Caco-2 (cell line): ENCODE measurements around the gene CXCL6. TPM values are rescaled to one million over a fixed set of nuclear protein-coding genes. Genes with fewer than 3 reads are reported as not detected.

ENCODE experiments used
- BruUV-seq: library from RNA; stranded (reverse); fragments of 400-500 nt; replicated peaks from 2 replicates; lab custom pipeline; 2021; lab: Mats Ljungman, UMichigan
- CTCF ChIA-PET: fragments of 300-600 bp; sonication (Branson Sonifier 250); formaldehyde crosslinking; loops from one replicate; lab custom pipeline; 2022; ENCODE audit warnings: antibody characterized with exemption; lab: Charles Lee
- POLR2A ChIA-PET: fragments of 300-600 bp; sonication (Branson Sonifier 250); formaldehyde crosslinking; loops from one replicate; lab custom pipeline; 2022; ENCODE audit warnings: antibody characterized with exemption; lab: Charles Lee
- DNase-seq, 2 experiments: peaks; one replicate each; pipeline versions ENCODE4 v3.0.0 to v3.0.0-alpha.2; 2020 to 2022
- H3K27me3 ChIP-seq: replicated peaks from 2 replicates; pipeline ENCODE4 v1.6.0; 2011; ENCODE audit warnings: low read length; ENCODE audit not compliant: control insufficient read depth, insufficient read depth
- H3K36me3 ChIP-seq: 2 replicates; pipeline ENCODE4 v1.5.1; 2011; ENCODE audit warnings: low read length; ENCODE audit not compliant: control insufficient read depth, insufficient read depth
- H3K4me1 ChIP-seq: fragments of 250-450 bp; sonication (Bioruptor Pico); 2 replicates; pipeline ENCODE4 v1.5.1; 2020; ENCODE audit warnings: mild to moderate bottlenecking
- H3K4me3 ChIP-seq: 2 replicates; pipeline ENCODE4 v1.5.1; 2011; ENCODE audit warnings: low read depth, mild to moderate bottlenecking, control low read depth, low read length
- H3K9me3 ChIP-seq: fragments of 250-450 bp; sonication (Bioruptor Pico); 2 replicates; pipeline ENCODE4 v1.5.1; 2020; ENCODE audit warnings: mild to moderate bottlenecking, moderate library complexity
- H3K27ac Mint-ChIP-seq: one replicate; pipeline ENCODE4 v1.8.0; 2022; ENCODE audit warnings: mixed read lengths; ENCODE audit not compliant: unreplicated experiment
- H3K27me3 Mint-ChIP-seq: one replicate; pipeline ENCODE4 v1.8.0; 2022; ENCODE audit warnings: mixed read lengths; ENCODE audit not compliant: insufficient read depth, unreplicated experiment
- H3K36me3 Mint-ChIP-seq: one replicate; pipeline ENCODE4 v1.8.0; 2022; ENCODE audit warnings: mild to moderate bottlenecking, mixed read lengths; ENCODE audit not compliant: insufficient read depth, unreplicated experiment
- H3K4me1 Mint-ChIP-seq: one replicate; pipeline ENCODE4 v1.8.0; 2022; ENCODE audit warnings: low read depth, mixed read lengths; ENCODE audit not compliant: unreplicated experiment
- H3K4me3 Mint-ChIP-seq: one replicate; pipeline ENCODE4 v1.8.0; 2022; ENCODE audit warnings: mild to moderate bottlenecking, moderate library complexity, mixed read lengths; ENCODE audit not compliant: unreplicated experiment
- H3K9me3 Mint-ChIP-seq: one replicate; pipeline ENCODE4 v1.8.0; 2022; ENCODE audit warnings: mixed read lengths; ENCODE audit not compliant: unreplicated experiment
- intact Hi-C: fragments of 100-400 bp; cut with micrococcal nuclease; formaldehyde crosslinking; loops from one replicate; pipeline ENCODE4 v1.10.0; 2022; ENCODE audit not compliant: unreplicated experiment
- total RNA-seq: library from RNA; stranded (reverse); gene quantifications from 2 replicates; pipeline ENCODE4 v1.2.3, GENCODE V29; 2022
- TF ChIP-seq, protein P1 (sequence below), 2 experiments: fragments of 200-600 bp in 1 of 2; IDR thresholded peaks; 1 replicate in 1 of 2; 2 replicates in 1 of 2; pipeline versions ENCODE4 v1.5.1 to v1.8.0; 2011 to 2022; ENCODE audit warnings: antibody characterized with exemption in 1 of 2, control low read depth in 1 of 2, inconsistent platforms in 1 of 2, low read depth in 1 of 2, low read length in 1 of 2, mild to moderate bottlenecking in 1 of 2, moderate library complexity in 1 of 2; ENCODE audit not compliant: insufficient read depth in 1 of 2, severe bottlenecking in 1 of 2, unreplicated experiment in 1 of 2

Gene CXCL6
- total RNA-seq, 1 experiment from 2014 or later = not detected

DNA sequence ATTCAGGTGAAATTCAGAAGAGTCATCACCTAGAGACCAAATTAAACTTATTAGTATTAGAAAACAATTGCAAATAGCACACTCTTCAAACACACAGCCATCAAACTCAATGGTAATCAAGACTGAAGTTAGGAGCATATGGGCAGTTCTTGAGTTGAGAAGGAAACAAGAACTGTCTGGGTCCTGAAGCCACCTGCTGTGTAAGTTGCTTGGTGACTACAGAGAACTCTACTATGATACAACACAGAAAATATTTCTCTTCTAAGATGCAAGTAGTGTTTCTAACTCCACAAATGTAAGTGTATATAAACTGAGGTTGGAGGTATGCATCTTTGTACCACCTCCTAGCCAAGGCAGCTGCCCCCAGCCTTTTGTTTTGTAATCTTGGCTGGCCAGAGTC is 16.3 kb downstream of the CXCL6 start:
- CTCF ChIA-PET = no interaction called here
- Histone ChIP-seq H3K27me3 (no peaks in the 10 kb centered on the region), H3K4me3 (no peak overlapping the region), H3K36me3 (no peaks in the 10 kb centered on the region), H3K9me3 (no peaks in the 10 kb centered on the region), H3K4me1 (no peaks in the 10 kb centered on the region)
- no peak for DNase-seq
- no peak overlapping the region for H3K27ac Mint-ChIP-seq
- no peak overlapping the region for H3K4me3 Mint-ChIP-seq
- H3K9me3 Mint-ChIP-seq = no peaks in the 10 kb centered on the region
- TF ChIP-seq, protein P1, sequence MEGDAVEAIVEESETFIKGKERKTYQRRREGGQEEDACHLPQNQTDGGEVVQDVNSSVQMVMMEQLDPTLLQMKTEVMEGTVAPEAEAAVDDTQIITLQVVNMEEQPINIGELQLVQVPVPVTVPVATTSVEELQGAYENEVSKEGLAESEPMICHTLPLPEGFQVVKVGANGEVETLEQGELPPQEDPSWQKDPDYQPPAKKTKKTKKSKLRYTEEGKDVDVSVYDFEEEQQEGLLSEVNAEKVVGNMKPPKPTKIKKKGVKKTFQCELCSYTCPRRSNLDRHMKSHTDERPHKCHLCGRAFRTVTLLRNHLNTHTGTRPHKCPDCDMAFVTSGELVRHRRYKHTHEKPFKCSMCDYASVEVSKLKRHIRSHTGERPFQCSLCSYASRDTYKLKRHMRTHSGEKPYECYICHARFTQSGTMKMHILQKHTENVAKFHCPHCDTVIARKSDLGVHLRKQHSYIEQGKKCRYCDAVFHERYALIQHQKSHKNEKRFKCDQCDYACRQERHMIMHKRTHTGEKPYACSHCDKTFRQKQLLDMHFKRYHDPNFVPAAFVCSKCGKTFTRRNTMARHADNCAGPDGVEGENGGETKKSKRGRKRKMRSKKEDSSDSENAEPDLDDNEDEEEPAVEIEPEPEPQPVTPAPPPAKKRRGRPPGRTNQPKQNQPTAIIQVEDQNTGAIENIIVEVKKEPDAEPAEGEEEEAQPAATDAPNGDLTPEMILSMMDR (IDR thresholded peaks at IDR 0.05; ENCODE audit: insufficient read depth in 1 of 2, low read depth in 1 of 2, low read length in 1 of 2, severe bottlenecking in 1 of 2, unreplicated experiment in 1 of 2) = no peak
- intact Hi-C loops = no loop called here
- no TSS peak for BruUV-seq
- H3K36me3 Mint-ChIP-seq = no peaks in the 10 kb centered on the region
- H3K4me1 Mint-ChIP-seq = no peaks in the 10 kb centered on the region
- H3K27me3 Mint-ChIP-seq = no peaks in the 10 kb centered on the region
- POLR2A ChIA-PET = no interaction called here

DNA sequence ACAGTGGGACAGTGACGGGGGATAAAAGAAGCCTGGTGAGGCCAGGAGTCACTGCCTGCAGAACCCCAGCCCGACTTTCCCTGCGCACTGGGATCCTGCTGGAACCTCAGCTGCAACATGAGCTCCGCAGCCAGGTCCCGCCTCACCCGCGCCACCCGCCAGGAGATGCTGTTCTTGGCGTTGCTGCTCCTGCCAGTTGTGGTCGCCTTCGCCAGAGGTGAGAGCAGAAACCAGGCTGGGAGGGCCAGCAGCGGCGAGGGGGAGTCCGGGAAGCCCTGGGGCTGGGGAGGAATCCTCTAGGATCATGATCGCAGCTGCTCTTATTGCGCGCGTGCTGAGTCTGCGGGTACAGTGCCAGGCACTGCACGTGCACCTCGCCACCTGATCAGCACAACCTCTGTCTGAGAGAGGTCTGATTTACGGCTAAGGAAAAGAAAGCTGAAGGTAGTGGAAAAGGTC is 16.8 kb downstream of the CXCL6 start, which contains the start of gene PF4V1:
Gene PF4V1 (plus strand): TSS at position 51 of the 459 bp plus-strand sequence. CDS start 67 bp downstream, at position 118.
- Mint-ChIP-seq H3K27ac (no peak within 1 kb of the TSS), H3K4me3 (no peak within 1 kb of the TSS), H3K27me3 (no peaks in the 10 kb centered on the region), H3K4me1 (no peaks in the 10 kb centered on the region), H3K9me3 (no peaks in the 10 kb centered on the region), H3K36me3 (no peaks in the 10 kb centered on the region)
- H3K9me3 ChIP-seq = no peaks in the 10 kb centered on the region
- ChIA-PET POLR2A (no interaction called here), CTCF (no interaction called here)
- H3K4me3 ChIP-seq = no peak within 1 kb of the TSS
- TF ChIP-seq, protein P1 (IDR thresholded peaks at IDR 0.05; ENCODE audit: insufficient read depth in 1 of 2, low read depth in 1 of 2, low read length in 1 of 2, severe bottlenecking in 1 of 2, unreplicated experiment in 1 of 2) = no peak
- no peaks in the 10 kb centered on the region for H3K27me3 ChIP-seq
- no peaks in the 10 kb centered on the region for H3K36me3 ChIP-seq
- intact Hi-C loops = no loop called here
- DNase-seq = no peak
- no TSS peak for BruUV-seq
- no peaks in the 10 kb centered on the region for H3K4me1 ChIP-seq

DNA sequence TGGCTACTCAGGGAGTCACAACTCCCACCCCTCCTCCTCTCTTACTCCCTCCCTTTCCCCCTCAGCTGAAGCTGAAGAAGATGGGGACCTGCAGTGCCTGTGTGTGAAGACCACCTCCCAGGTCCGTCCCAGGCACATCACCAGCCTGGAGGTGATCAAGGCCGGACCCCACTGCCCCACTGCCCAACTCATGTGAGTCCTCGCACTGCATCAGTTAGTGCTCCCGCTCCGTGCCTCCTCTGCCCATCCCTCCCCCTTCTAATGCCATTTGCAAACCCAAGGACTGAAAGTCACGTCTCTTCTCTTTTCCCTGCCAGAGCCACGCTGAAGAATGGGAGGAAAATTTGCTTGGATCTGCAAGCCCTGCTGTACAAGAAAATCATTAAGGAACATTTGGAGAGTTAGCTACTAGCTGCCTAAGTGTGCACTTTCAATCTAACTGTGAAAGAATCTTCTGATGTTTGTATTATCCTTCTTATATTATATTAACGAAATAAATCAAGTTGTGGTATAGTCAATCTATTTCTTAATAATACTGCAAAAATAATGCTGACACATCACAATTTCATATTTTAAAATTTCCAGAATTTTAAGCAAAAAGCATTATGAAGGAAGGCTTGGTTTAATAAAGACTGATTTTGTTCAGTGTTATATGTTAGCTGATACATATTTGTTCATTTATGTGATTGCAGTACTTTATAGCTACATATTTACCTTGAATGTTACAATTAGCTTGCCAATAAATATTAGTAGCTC is 17.4 kb downstream of the CXCL6 start:
- H3K27me3 Mint-ChIP-seq = no peaks in the 10 kb centered on the region
- no peaks in the 10 kb centered on the region for H3K4me1 Mint-ChIP-seq
- no peak overlapping the region for H3K4me3 Mint-ChIP-seq
- intact Hi-C loops = no loop called here
- Histone ChIP-seq H3K36me3 (no peaks in the 10 kb centered on the region), H3K4me3 (no peak overlapping the region), H3K27me3 (no peaks in the 10 kb centered on the region), H3K9me3 (no peaks in the 10 kb centered on the region), H3K4me1 (no peaks in the 10 kb centered on the region)
- TF ChIP-seq, protein P1 (IDR thresholded peaks at IDR 0.05; ENCODE audit: insufficient read depth in 1 of 2, low read depth in 1 of 2, low read length in 1 of 2, severe bottlenecking in 1 of 2, unreplicated experiment in 1 of 2) = no peak
- no peaks in the 10 kb centered on the region for H3K36me3 Mint-ChIP-seq
- no TSS peak for BruUV-seq
- DNase-seq = no peak
- ChIA-PET POLR2A (no interaction called here), CTCF (interaction anchor here (1.3 kb wide), 1 partner anchor 10 kb away, joined by 3 read pairs; no protein-coding TSS in a partner anchor)
- no peak overlapping the region for H3K27ac Mint-ChIP-seq
- H3K9me3 Mint-ChIP-seq = no peaks in the 10 kb centered on the region
